ENCODE results near the gene SLC23A2. TPM values are rescaled to one million over a fixed set of nuclear protein-coding genes. Genes with fewer than 3 reads are reported as not detected.
A peak's percentile ranks its signal among the peaks of the same experiment; 100 is the strongest.

Gene SLC23A2
- total and polyA plus RNA-seq, 7 donors = 0.60 to 15.2 (median 10.9) TPM

DNA sequence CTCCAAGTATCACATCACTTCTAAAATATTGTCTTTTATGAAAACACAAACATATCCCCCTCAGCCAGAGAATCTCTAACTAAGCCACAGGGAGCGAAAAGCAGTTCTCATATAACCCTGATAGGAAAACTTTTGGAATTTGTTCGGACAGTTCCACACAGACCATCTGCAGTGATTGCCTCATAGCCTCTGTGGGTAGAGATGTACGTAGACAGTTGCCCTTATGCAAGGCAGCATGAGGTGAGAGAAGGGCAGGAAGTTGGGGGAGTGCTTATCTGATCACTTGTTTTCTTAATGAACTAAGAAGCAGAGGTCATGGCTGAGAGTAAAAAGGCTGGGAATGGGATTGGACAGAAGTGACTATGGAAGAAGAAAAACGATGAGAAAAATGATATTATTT lies 39.6 kb downstream of the SLC23A2 start:
- 73 to 87% methylated on average over 4 of the region's 4 CpGs for WGBS, 2 donors
- no peaks in the 10 kb centered on the region for H3K36me3 ChIP-seq
- intact Hi-C loops (cut with DNase I) = no loop called here
- no peak for DNase-seq
- no peaks in the 10 kb centered on the region for H3K27me3 ChIP-seq
- H3K27ac ChIP-seq = no peak overlapping the region
- no peak overlapping the region for H3K4me3 ChIP-seq
- no peak for TF ChIP-seq EP300 (IDR thresholded peaks at IDR 0.05)
- TF ChIP-seq, protein P1, sequence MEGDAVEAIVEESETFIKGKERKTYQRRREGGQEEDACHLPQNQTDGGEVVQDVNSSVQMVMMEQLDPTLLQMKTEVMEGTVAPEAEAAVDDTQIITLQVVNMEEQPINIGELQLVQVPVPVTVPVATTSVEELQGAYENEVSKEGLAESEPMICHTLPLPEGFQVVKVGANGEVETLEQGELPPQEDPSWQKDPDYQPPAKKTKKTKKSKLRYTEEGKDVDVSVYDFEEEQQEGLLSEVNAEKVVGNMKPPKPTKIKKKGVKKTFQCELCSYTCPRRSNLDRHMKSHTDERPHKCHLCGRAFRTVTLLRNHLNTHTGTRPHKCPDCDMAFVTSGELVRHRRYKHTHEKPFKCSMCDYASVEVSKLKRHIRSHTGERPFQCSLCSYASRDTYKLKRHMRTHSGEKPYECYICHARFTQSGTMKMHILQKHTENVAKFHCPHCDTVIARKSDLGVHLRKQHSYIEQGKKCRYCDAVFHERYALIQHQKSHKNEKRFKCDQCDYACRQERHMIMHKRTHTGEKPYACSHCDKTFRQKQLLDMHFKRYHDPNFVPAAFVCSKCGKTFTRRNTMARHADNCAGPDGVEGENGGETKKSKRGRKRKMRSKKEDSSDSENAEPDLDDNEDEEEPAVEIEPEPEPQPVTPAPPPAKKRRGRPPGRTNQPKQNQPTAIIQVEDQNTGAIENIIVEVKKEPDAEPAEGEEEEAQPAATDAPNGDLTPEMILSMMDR (IDR thresholded peaks at IDR 0.05) = no peak
- peaks cover 0 to under 1% (median 0%) of the 10 kb centered on the region in 4 donors for H3K4me1 ChIP-seq
- H3K9me3 ChIP-seq = no peaks in the 10 kb centered on the region

DNA sequence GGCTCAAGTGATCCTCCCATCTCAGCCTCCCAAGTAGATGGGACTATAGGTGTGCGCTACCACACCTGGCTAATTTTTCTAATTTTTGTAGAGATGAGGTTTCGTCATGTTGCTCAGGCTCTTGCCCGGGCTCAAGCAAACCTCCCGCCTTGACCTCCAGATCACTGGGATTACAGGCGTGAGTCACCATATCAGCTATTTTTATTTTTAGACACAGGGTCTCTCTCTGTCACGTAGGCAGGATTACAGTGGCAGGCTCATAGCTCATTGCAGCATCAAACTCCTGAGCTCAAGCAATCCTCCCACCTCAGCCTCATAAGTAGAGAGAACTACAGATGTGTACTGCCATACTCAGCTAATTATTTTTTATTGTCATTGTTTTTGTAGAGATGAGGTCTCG lies 41.7 kb downstream of the SLC23A2 start:
- 90 to 93% methylated on average over 7 of the region's 7 CpGs for WGBS, 2 donors
- H3K36me3 ChIP-seq = no peaks in the 10 kb centered on the region
- TF ChIP-seq POLR2AphosphoS5 (IDR thresholded peaks at IDR 0.05) (no peak), POLR2A (IDR thresholded peaks at IDR 0.05) (no peak)
- no peaks in the 10 kb centered on the region for H3K4me1 ChIP-seq
- H3K27me3 ChIP-seq = no peaks in the 10 kb centered on the region
- H3K4me3 ChIP-seq = no peak overlapping the region
- no peak overlapping the region for H3K27ac ChIP-seq
- no peak for DNase-seq
- no peaks in the 10 kb centered on the region for H3K9me3 ChIP-seq
- intact Hi-C loops (cut with DNase I) = loop anchor here (5.0 kb wide), 1 partner anchor 352 kb away; no protein-coding TSS in a partner anchor

DNA sequence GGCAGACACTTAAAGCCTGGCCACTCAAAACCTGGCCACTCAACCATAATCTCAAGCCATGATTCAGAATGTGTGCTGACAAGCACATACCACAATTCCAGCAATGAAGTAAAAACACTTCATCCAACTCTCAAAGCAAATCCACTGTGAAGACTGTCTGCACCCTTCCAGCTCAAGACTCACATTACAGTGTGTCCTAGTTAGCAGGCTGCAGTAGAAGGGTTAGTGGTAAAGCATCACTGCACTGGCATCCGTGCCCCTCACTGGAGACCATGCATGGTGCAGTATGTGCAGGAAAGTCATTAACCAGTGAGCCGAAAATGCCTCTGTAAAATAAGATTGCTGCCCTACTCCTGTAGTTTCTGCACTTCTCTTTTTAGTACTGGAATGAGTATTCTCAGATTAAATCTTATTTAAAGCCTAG lies 43.4 kb downstream of the SLC23A2 start:
- Histone ChIP-seq H3K9me3 (no peaks in the 10 kb centered on the region), H3K4me3 (no peak overlapping the region), H3K4me1 (no peaks in the 10 kb centered on the region), H3K27ac (no peak overlapping the region), H3K36me3 (no peaks in the 10 kb centered on the region), H3K27me3 (no peaks in the 10 kb centered on the region)
- no peak for TF ChIP-seq EP300 (IDR thresholded peaks at IDR 0.05)
- TF ChIP-seq, protein P1 (IDR thresholded peaks at IDR 0.05) = no peak
- TF ChIP-seq POLR2AphosphoS5 (IDR thresholded peaks at IDR 0.05) = no peak
- TF ChIP-seq POLR2A (IDR thresholded peaks at IDR 0.05) = no peak
- intact Hi-C loops (cut with DNase I) = loop anchor here (5.0 kb wide), 1 partner anchor 351 kb away; no protein-coding TSS in a partner anchor
- 82 to 87% methylated on average over 2 of the region's 2 CpGs for WGBS, 2 donors
- DNase-seq = no peak

DNA sequence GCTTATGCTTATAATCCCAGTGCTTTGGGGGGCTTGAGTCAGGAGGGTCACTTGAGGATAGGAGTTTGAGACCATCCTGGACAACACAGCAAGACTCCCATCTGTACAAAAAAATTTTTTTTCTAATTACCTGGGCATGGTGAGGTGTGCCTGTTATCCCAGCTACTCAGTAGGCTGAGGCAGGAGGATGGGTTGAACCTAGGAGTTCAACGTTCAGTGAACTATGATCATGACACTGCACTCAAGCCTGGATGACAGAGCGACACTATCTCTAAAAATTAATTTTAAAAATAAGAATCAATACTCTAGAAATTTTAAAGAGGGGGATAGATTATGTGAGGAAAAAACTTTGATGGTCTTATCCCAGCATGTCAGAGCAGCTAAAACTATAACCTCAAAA lies 44.1 kb downstream of the SLC23A2 start:
- H3K4me3 ChIP-seq = no peak overlapping the region
- H3K36me3 ChIP-seq = no peaks in the 10 kb centered on the region
- 76 to 87% methylated on average over 2 of the region's 2 CpGs for WGBS, 2 donors
- no peak for TF ChIP-seq POLR2AphosphoS5 (IDR thresholded peaks at IDR 0.05)
- no peak for TF ChIP-seq EP300 (IDR thresholded peaks at IDR 0.05)
- no peak for TF ChIP-seq POLR2A (IDR thresholded peaks at IDR 0.05)
- TF ChIP-seq, protein P1 (IDR thresholded peaks at IDR 0.05) = no peak
- no peaks in the 10 kb centered on the region for H3K27me3 ChIP-seq
- DNase-seq = no peak
- H3K27ac ChIP-seq = no peak overlapping the region
- no peaks in the 10 kb centered on the region for H3K9me3 ChIP-seq
- intact Hi-C loops (cut with DNase I) = loop anchor here (5.0 kb wide), 1 partner anchor 350 kb away; no protein-coding TSS in a partner anchor
- no peaks in the 10 kb centered on the region for H3K4me1 ChIP-seq

DNA sequence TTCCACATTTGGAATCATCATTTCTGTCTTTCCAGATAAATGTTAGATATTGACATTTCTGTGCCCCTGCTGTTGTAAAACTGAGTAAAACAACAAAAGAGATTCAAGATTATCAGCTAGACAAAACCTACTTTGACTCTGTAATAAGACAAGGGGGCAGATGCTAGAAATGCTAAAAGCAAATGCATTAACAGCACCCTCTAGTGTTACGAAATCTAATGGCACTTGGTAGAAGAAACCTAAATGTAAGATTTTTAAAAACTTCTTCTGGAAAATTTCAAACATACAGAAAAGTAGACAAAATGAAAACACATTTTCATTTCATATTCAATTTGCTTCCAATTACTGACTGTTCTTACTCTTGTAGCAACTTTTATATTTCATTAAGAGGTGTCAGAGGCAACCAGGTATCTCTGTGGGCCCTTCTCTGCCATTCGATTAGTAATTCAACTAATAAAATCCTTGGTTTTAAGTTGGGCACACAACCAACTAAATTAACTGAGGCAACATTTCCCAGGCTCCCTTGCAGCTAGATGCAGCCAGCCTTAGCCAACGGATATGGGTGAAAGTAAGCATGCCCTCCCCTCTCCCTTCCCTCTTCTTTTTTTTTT lies 45.0 kb downstream of the SLC23A2 start:
- Histone ChIP-seq H3K36me3 (no peaks in the 10 kb centered on the region), H3K4me1 (peaks cover 0 to 5% (median 5%) of the 10 kb centered on the region in 4 donors), H3K27me3 (no peaks in the 10 kb centered on the region), H3K27ac (no peak overlapping the region), H3K9me3 (no peaks in the 10 kb centered on the region), H3K4me3 (no peak overlapping the region)
- TF ChIP-seq, protein P1 (IDR thresholded peaks at IDR 0.05) = peak; percentile 35 to 78 (median 67)
- TF ChIP-seq POLR2A (IDR thresholded peaks at IDR 0.05) = no peak
- 51 to 62% methylated on average over 3 of the region's 3 CpGs for WGBS, 2 donors
- intact Hi-C loops (cut with DNase I) = loop anchor here (5.0 kb wide), 1 partner anchor 349 kb away; no protein-coding TSS in a partner anchor
- DNase-seq = no peak

All from sigmoid colon (tissue), 7 donors.